HepG2 (cell line): Measurements from ENCODE around the gene NFE2L2. TPM values are rescaled to one million over a fixed set of nuclear protein-coding genes. Genes with fewer than 3 reads are reported as not detected.

Experiments used
- ATAC-seq: fragments of 200-7000 bp; cut with Tn5 transposase; 3 replicates; pipeline ENCODE4 v1.9.1; 2020; ENCODE audit warnings: mild to moderate bottlenecking, moderate library complexity
- BruUV-seq: library from RNA; stranded (reverse); fragments of 400-500 nt; replicated peaks from 2 replicates; lab custom pipeline; 2021; lab: Mats Ljungman, UMichigan
- CTCF ChIA-PET: fragments of 300-600 bp; formaldehyde crosslinking; extraction: SDS; loops from one replicate; lab custom pipeline; 2021; ENCODE audit warnings: low total read pairs, inconsistent platforms, low intra/inter-chr PET ratio; lab: Yijun Ruan, JAX
- POLR2A ChIA-PET: fragments of 350-600 bp; sonication (Branson Sonifier 250); formaldehyde crosslinking; loops from one replicate; lab custom pipeline; 2020; ENCODE audit warnings: antibody characterized with exemption, inconsistent platforms; lab: Yijun Ruan, JAX
- DNase-seq: peaks from one replicate; pipeline ENCODE4 v3.0.0-alpha.2; 2015; ENCODE audit warnings: low spot score
- FAIRE-seq: peaks from 3 replicates; lab custom pipeline; 2011; peaks lifted over from hg19 to GRCh38; lab: Jason Lieb, UNC
- H2AFZ ChIP-seq: one replicate; pipeline ENCODE4 v1.6.1; 2011; ENCODE audit warnings: low read length, inconsistent platforms
- H3K27ac ChIP-seq: fragments of 300-600 bp; 3 replicates; pipeline ENCODE4 v1.8.0; 2011; ENCODE audit warnings: mixed run types, mild to moderate bottlenecking, mixed read lengths, low read length, inconsistent platforms; ENCODE audit not compliant: insufficient read depth; ENCODE audit errors: extremely low read length
- H3K27me3 ChIP-seq, 2 experiments: fragments of 200-600 bp in 1 of 2; 2 replicates in 1 of 2; 3 replicates in 1 of 2; pipeline versions ENCODE4 v1.6.0 to v1.8.0; 2011; ENCODE audit warnings: low read length in 2 of 2, mild to moderate bottlenecking in 2 of 2, moderate library complexity in 2 of 2, inconsistent platforms in 1 of 2; ENCODE audit not compliant: insufficient read depth in 2 of 2, control insufficient read depth in 1 of 2
- H3K36me3 ChIP-seq, 2 experiments: fragments of 200-600 bp in 1 of 2; replicated peaks in 1 of 2; 2 replicates in 1 of 2; 3 replicates in 1 of 2; pipeline versions ENCODE4 v1.5.1 to v1.8.0; 2011; ENCODE audit warnings: low read length in 2 of 2, inconsistent platforms in 1 of 2; ENCODE audit not compliant: insufficient read depth in 2 of 2, control insufficient read depth in 1 of 2
- H3K4me1 ChIP-seq: 2 replicates; pipeline ENCODE4 v1.5.1; 2012; ENCODE audit warnings: low read length, inconsistent platforms; ENCODE audit not compliant: insufficient read depth
- H3K4me2 ChIP-seq: 2 replicates; pipeline ENCODE4 v1.6.0; 2011; ENCODE audit warnings: low read depth, low read length, inconsistent platforms
- H3K4me3 ChIP-seq, 3 experiments: fragments of 200-600 bp in 1 of 3; sonication (generic), shearing (Covaris generic) in 1 of 3; replicated peaks in 1 of 3; 2 replicates each; pipeline ENCODE4 v1.5.1; 2011 to 2016; ENCODE audit warnings: low read length in 3 of 3, inconsistent platforms in 2 of 3, low read depth in 2 of 3, mild to moderate bottlenecking in 2 of 3, control low read depth in 1 of 3, mixed read lengths in 1 of 3; ENCODE audit not compliant: insufficient read depth in 1 of 3
- H3K79me2 ChIP-seq: one replicate; pipeline ENCODE4 v1.6.1; 2011; ENCODE audit warnings: low read length, inconsistent platforms; ENCODE audit not compliant: insufficient read depth
- H3K9ac ChIP-seq: 2 replicates; pipeline ENCODE4 v1.6.0; 2011; ENCODE audit warnings: mild to moderate bottlenecking, low read depth, low read length, inconsistent platforms; ENCODE audit not compliant: insufficient read depth
- H3K9me3 ChIP-seq: 2 replicates; pipeline ENCODE4 v1.5.1; 2012; ENCODE audit warnings: mild to moderate bottlenecking, low read length
- H4K20me1 ChIP-seq: 2 replicates; pipeline ENCODE4 v1.6.0; 2011; ENCODE audit warnings: inconsistent platforms, mild to moderate bottlenecking, low read length, moderate library complexity; ENCODE audit not compliant: insufficient read depth
- FIP1L1 ChIP-seq: fragments of 200-400 bp; formaldehyde crosslinking; IDR thresholded peaks from 2 replicates; pipeline ENCODE4 v1.6.1; 2018; ENCODE audit warnings: low read depth, mild to moderate bottlenecking, low read length, moderate library complexity, borderline replicate concordance; ENCODE audit not compliant: insufficient read depth
- HNF1B ChIP-seq: sonication (generic); formaldehyde crosslinking; IDR thresholded peaks from 2 replicates; pipeline ENCODE4 v1.5.1; 2020; ENCODE audit warnings: mild to moderate bottlenecking, moderate library complexity, missing genetic modification reagents
- KDM1A ChIP-seq: IDR thresholded peaks from 2 replicates; pipeline ENCODE4 v1.6.1; 2016; ENCODE audit warnings: missing compliant biosample characterization
- MBD4 ChIP-seq: IDR thresholded peaks from 2 replicates; pipeline ENCODE4 v1.6.1; 2012; ENCODE audit warnings: low read length, inconsistent platforms, borderline replicate concordance
- NR3C1 ChIP-seq: sonication (generic); formaldehyde crosslinking; IDR thresholded peaks from 2 replicates; pipeline ENCODE4 v1.4.0; 2020; ENCODE audit warnings: missing genetic modification reagents
- POLR2A ChIP-seq, 2 experiments: IDR thresholded peaks; 2 replicates each; pipeline ENCODE4 v1.6.1; 2011; ENCODE audit warnings: low read depth in 2 of 2, low read length in 2 of 2, mild to moderate bottlenecking in 1 of 2, moderate library complexity in 1 of 2; ENCODE audit not compliant: insufficient read depth in 1 of 2
- POLR2AphosphoS2 ChIP-seq: IDR thresholded peaks from 2 replicates; pipeline ENCODE4 v1.6.1; 2011; ENCODE audit warnings: low read depth, low read length, improper control_type of control experiment
- POLR2G ChIP-seq: fragments of 200-400 bp; formaldehyde crosslinking; IDR thresholded peaks from 2 replicates; pipeline ENCODE4 v1.6.1; 2018; ENCODE audit warnings: mild to moderate bottlenecking, low read depth, low read length, moderate library complexity
- RBM22 ChIP-seq: fragments of 200-400 bp; formaldehyde crosslinking; optimal IDR thresholded peaks from 2 replicates; pipeline ENCODE3; 2017; ENCODE audit warnings: mild to moderate bottlenecking, low read length, moderate library complexity
- SMAD3 ChIP-seq: sonication (generic); formaldehyde crosslinking; IDR thresholded peaks from 2 replicates; pipeline ENCODE4 v1.4.0; 2020; ENCODE audit warnings: missing genetic modification reagents
- TAF15 ChIP-seq: fragments of 200-400 bp; formaldehyde crosslinking; IDR thresholded peaks from one replicate; pipeline ENCODE4 v1.6.1; 2018; ENCODE audit warnings: mild to moderate bottlenecking, low read depth, low read length; ENCODE audit not compliant: poor library complexity, severe bottlenecking
- TARDBP ChIP-seq: sonication (generic); formaldehyde crosslinking; IDR thresholded peaks from 2 replicates; pipeline ENCODE4 v1.8.0; 2022; ENCODE audit warnings: mild to moderate bottlenecking, missing genetic modification reagents
- TCF7 ChIP-seq: sonication (generic); IDR thresholded peaks from 2 replicates; pipeline ENCODE4 v1.6.1; 2016; ENCODE audit warnings: antibody characterized with exemption, low read depth
- ZNF704 ChIP-seq: sonication (generic); formaldehyde crosslinking; IDR thresholded peaks from 2 replicates; pipeline ENCODE4 v1.8.1; 2023; ENCODE audit warnings: mild to moderate bottlenecking, inconsistent platforms, moderate library complexity, missing genetic modification reagents, borderline replicate concordance
- ZNF816 ChIP-seq: sonication (generic); formaldehyde crosslinking; IDR thresholded peaks from 2 replicates; pipeline ENCODE4 v1.8.0; 2022; ENCODE audit warnings: missing genetic modification reagents, mild to moderate bottlenecking, borderline replicate concordance
- WGBS: methylation state at CpG from one replicate; pipeline ENCODE4 v1.1.6; 2017; ENCODE audit warnings: low lambda C conversion rate; 5-methylcytosine and 5-hydroxymethylcytosine counted together
- in situ Hi-C: cut with HindIII; loops from 2 replicates; pipeline ENCODE4 v1.10.0; 2017; ENCODE audit warnings: low pct_unique_long_range_greater_than_20kb; ENCODE audit not compliant: extremely low pct_ligation_motif_present
- intact Hi-C: fragments of 100-400 bp; cut with micrococcal nuclease; formaldehyde crosslinking; loops from one replicate; pipeline ENCODE4 v1.10.0; 2022; ENCODE audit not compliant: unreplicated experiment
- polyA plus RNA-seq, 8 experiments: library from polyadenylated mRNA; depleted of rRNA in 3 of 8; stranded (reverse) in 7 of 8; unstranded in 1 of 8; fragments of >200 nt; fragmentation: Illumina TruSeq in 4 of 8; extraction: Trizol in 4 of 8; gene quantifications; 2 replicates each; pipeline versions ENCODE4 v1.2.1 to v1.2.3, GENCODE V29; 2011 to 2016; ENCODE audit warnings: low read depth in 4 of 8, missing spikeins in 1 of 8, mixed read lengths in 1 of 8; ENCODE audit not compliant: insufficient read depth in 1 of 8
- total RNA-seq, 5 experiments: library from RNA; depleted of rRNA; stranded (reverse); fragments of >200 nt; fragmentation: Illumina TruSeq; extraction: Trizol; gene quantifications; 2 replicates each; pipeline ENCODE4 v1.2.3, GENCODE V29; 2016; ENCODE audit warnings: low read depth in 1 of 5

NFE2L2 gene
- total and polyA plus RNA-seq, 2 of the 13 experiments (the other 11 are each of a cell fraction or from before 2014, with no cell fraction given), result 84.6 to 215 TPM

GRCh38 chr2:177229442-177230242, 34.9 kb downstream of the NFE2L2 start (continued):
- 0 out of 2 replicates have a peak, but pooled peaks have one; percentile 32 for TF ChIP-seq HNF1B
- peak; percentile 25; the same call in 1 of the 2 replicates for TF ChIP-seq MBD4
- TF ChIP-seq POLR2AphosphoS2, result peak; percentile 92
- 0 out of 2 replicates have a peak, but pooled peaks have one; percentile 16 for TF ChIP-seq SMAD3
- no peak for TF ChIP-seq ZNF704 (CRISPR knock-in tag)
- TF ChIP-seq FIP1L1, result peak; percentile 68; the same call in 1 of the 2 replicates
- no peak for TF ChIP-seq TCF7
- no peak for TF ChIP-seq NR3C1 (CRISPR knock-in tag)

GRCh38 chr2:177225965-177226360, 38.6 kb downstream of the NFE2L2 start:
- peaks cover 41% of the 10 kb centered on the region for H4K20me1 ChIP-seq
- no TSS peak for BruUV-seq
- POLR2A ChIA-PET, result interaction anchor here (1.0 to 4.6 kb wide), 8 partner anchors 9 to 61 kb away, joined by 3 to 28 read pairs (median 6); partner anchors contain the start of genes HNRNPA3 and NFE2L2
- no peak overlapping the region for H3K4me3 ChIP-seq
- TF ChIP-seq POLR2AphosphoS2 (peak; percentile 31; the same call in 1 of the 2 replicates), TAF15 (no peak), POLR2G (peak; percentile 50; the same call in 1 of the 2 replicates), TARDBP (0 out of 2 replicates have a peak, but pooled peaks have one; percentile 12), ZNF816 (0 out of 2 replicates have a peak, but pooled peaks have one; percentile 49), KDM1A (CRISPR knock-in tag) (no peak), POLR2A (IDR thresholded peaks at IDR 0.05; ENCODE audit: insufficient read depth in 1 of 2, low read depth in 2 of 2, low read length in 2 of 2) (peak in 1 of 2 experiments; percentile 34; a peak in 1 of 4 replicates), RBM22 (peak; percentile 97)
- TF ChIP-seq, all 625 proteins: peak for 6
- ATAC-seq (peak; percentile 0; the same call in 1 of the 3 replicates), FAIRE-seq (no peak), DNase-seq (no peak)
- H3K4me1 ChIP-seq, result peaks cover 5% of the 10 kb centered on the region
- H3K4me2 ChIP-seq, result no peak overlapping the region
- WGBS, result 94% methylated on average over 2 of the region's 2 CpGs
- no peaks in the 10 kb centered on the region for H3K9me3 ChIP-seq
- H3K79me2 ChIP-seq, result peaks cover 6% of the 10 kb centered on the region
- intact Hi-C loops (loop anchor here (10.0 kb wide), 1 partner anchor 109 kb away; no protein-coding TSS in a partner anchor), in situ Hi-C loops (no loop called here)
- peaks cover 11 to 43% of the 10 kb centered on the region in 2 experiments for H3K36me3 ChIP-seq
- H2AFZ ChIP-seq, result no peak overlapping the region
- no peak overlapping the region for H3K9ac ChIP-seq
- CTCF ChIA-PET, result no interaction called here
- H3K27me3 ChIP-seq, result no peaks in the 10 kb centered on the region
- no peak overlapping the region for H3K27ac ChIP-seq
